Activated T-helper 1 cell treated with Interleukin-2 at 50 U/mL for 16 hours (primary cell): Measurements from ENCODE around the gene TCIRG1.

Experiments used
- DNase-seq: peaks from one replicate; pipeline ENCODE4 v3.0.0-alpha.2; 2020; ENCODE audit warnings: low read depth

TCIRG1 gene

GRCh38 chr11:68052137-68052873 is 13.5 kb downstream of the TCIRG1 start:
- no peak for DNase-seq

GRCh38 chr11:68053117-68053516 is 14.3 kb downstream of the TCIRG1 start:
- no peak for DNase-seq

GRCh38 chr11:68053981-68054812 is 15.4 kb downstream of the TCIRG1 start:
- no peak for DNase-seq

- DNase-seq, result no peak
Observed at GRCh38 chr11:68056317-68057285, 17.8 kb downstream of the TCIRG1 start.

GRCh38 chr11:68057807-68058206 is 19.0 kb downstream of the TCIRG1 start:
- no peak for DNase-seq

GRCh38 chr11:68061508-68061907 is 22.7 kb downstream of the TCIRG1 start:
- DNase-seq, result no peak

- DNase-seq, result no peak
Observed at GRCh38 chr11:68064926-68065325, 26.1 kb downstream of the TCIRG1 start.

GRCh38 chr11:68065841-68066240 is 27.0 kb downstream of the TCIRG1 start:
- no peak for DNase-seq

GRCh38 chr11:68066742-68067141 is 27.9 kb downstream of the TCIRG1 start:
- DNase-seq, result no peak

GRCh38 chr11:68067991-68068390 is 29.2 kb downstream of the TCIRG1 start:
- DNase-seq, result no peak

- no peak for DNase-seq
Observed at GRCh38 chr11:68071281-68072048, 32.6 kb downstream of the TCIRG1 start.

GRCh38 chr11:68074584-68075352 is 35.9 kb downstream of the TCIRG1 start:
- DNase-seq, result no peak

- DNase-seq, result no peak
Observed at GRCh38 chr11:68076371-68077042, 37.7 kb downstream of the TCIRG1 start.

- no peak for DNase-seq
Observed at GRCh38 chr11:68077617-68078582, 39.1 kb downstream of the TCIRG1 start.

GRCh38 chr11:68080860-68081259 is 42.0 kb downstream of the TCIRG1 start:
- no peak for DNase-seq

GRCh38 chr11:68081691-68082090 is 42.9 kb downstream of the TCIRG1 start:
- DNase-seq, result no peak

- DNase-seq, result no peak
Observed at GRCh38 chr11:68082481-68082880, 43.7 kb downstream of the TCIRG1 start.

GRCh38 chr11:68083517-68083916 is 44.7 kb downstream of the TCIRG1 start:
- no peak for DNase-seq

- no peak for DNase-seq
Observed at GRCh38 chr11:68089679-68090078, 50.9 kb downstream of the TCIRG1 start.
